ENCODE results near the gene SORCS3. TPM values are rescaled to one million over a fixed set of nuclear protein-coding genes. Genes with fewer than 3 reads are reported as not detected.

SORCS3 gene
- total and polyA plus RNA-seq, 9 of the 15 experiments (the other 6 are each of a cell fraction or from before 2014, with no cell fraction given): not detected

DNA sequence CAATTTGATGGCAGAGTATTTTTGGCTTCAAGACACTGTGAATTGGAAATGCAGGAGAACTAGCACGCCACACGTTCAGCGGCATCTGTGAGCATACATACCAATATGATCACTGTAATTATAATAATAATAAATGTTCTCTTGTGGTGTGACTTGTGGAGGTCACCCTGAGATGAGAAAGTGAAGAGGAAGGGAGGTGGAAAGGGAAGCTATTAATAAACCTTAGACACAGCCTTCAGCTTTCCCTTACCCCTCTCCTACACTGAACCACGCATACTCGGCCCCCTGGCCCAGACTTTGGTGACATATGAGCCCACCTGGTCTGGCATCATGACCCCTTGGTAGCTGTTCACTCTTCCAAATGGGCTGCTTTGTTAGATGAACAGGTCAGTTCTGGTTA lies 139.1 kb downstream of the SORCS3 start (continued):
- TF ChIP-seq KDM5B (IDR thresholded peaks at IDR 0.05; ENCODE audit: insufficient replicate concordance, low read depth, low read length): no peak
- TF ChIP-seq MTA2 (IDR thresholded peaks at IDR 0.05; ENCODE audit: low read depth): no peak
- TF ChIP-seq ZNF518B (CRISPR knock-in tag; IDR thresholded peaks at IDR 0.05): no peak
- TF ChIP-seq ZBTB26 (CRISPR knock-in tag; IDR thresholded peaks at IDR 0.05): no peak
- TF ChIP-seq, protein P1, sequence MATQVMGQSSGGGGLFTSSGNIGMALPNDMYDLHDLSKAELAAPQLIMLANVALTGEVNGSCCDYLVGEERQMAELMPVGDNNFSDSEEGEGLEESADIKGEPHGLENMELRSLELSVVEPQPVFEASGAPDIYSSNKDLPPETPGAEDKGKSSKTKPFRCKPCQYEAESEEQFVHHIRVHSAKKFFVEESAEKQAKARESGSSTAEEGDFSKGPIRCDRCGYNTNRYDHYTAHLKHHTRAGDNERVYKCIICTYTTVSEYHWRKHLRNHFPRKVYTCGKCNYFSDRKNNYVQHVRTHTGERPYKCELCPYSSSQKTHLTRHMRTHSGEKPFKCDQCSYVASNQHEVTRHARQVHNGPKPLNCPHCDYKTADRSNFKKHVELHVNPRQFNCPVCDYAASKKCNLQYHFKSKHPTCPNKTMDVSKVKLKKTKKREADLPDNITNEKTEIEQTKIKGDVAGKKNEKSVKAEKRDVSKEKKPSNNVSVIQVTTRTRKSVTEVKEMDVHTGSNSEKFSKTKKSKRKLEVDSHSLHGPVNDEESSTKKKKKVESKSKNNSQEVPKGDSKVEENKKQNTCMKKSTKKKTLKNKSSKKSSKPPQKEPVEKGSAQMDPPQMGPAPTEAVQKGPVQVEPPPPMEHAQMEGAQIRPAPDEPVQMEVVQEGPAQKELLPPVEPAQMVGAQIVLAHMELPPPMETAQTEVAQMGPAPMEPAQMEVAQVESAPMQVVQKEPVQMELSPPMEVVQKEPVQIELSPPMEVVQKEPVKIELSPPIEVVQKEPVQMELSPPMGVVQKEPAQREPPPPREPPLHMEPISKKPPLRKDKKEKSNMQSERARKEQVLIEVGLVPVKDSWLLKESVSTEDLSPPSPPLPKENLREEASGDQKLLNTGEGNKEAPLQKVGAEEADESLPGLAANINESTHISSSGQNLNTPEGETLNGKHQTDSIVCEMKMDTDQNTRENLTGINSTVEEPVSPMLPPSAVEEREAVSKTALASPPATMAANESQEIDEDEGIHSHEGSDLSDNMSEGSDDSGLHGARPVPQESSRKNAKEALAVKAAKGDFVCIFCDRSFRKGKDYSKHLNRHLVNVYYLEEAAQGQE (IDR thresholded peaks at IDR 0.05; ENCODE audit: borderline replicate concordance): no peak
- TF ChIP-seq, protein P1 (CRISPR knock-in tag; IDR thresholded peaks at IDR 0.05; ENCODE audit: low read depth): no peak
- TF ChIP-seq MED1 (CRISPR knock-in tag; IDR thresholded peaks at IDR 0.05; ENCODE audit: borderline replicate concordance): no peak
- TF ChIP-seq TAF1 (IDR thresholded peaks at IDR 0.05; ENCODE audit: control insufficient read depth, extremely low read depth, insufficient read depth, low read length, severe bottlenecking): no peak
- no peak for TF ChIP-seq TBP (optimal IDR thresholded peaks at IDR 0.05; ENCODE audit: low read depth, low read length)
- TF ChIP-seq RBM14 (IDR thresholded peaks at IDR 0.05; ENCODE audit: borderline replicate concordance, insufficient read depth, low read depth, low read length): no peak
- TF ChIP-seq YBX1 (IDR thresholded peaks at IDR 0.05): no peak
- no peak for TF ChIP-seq NKRF (IDR thresholded peaks at IDR 0.05; ENCODE audit: borderline replicate concordance)

Measured in K562 (cell line).